ENCODE measurements around the gene RUSF1. TPM values are rescaled to one million over a fixed set of nuclear protein-coding genes. Genes with fewer than 3 reads are reported as not detected.

Gene RUSF1
- total RNA-seq, 1 donor from 2014 or later: 62.3 TPM

DNA sequence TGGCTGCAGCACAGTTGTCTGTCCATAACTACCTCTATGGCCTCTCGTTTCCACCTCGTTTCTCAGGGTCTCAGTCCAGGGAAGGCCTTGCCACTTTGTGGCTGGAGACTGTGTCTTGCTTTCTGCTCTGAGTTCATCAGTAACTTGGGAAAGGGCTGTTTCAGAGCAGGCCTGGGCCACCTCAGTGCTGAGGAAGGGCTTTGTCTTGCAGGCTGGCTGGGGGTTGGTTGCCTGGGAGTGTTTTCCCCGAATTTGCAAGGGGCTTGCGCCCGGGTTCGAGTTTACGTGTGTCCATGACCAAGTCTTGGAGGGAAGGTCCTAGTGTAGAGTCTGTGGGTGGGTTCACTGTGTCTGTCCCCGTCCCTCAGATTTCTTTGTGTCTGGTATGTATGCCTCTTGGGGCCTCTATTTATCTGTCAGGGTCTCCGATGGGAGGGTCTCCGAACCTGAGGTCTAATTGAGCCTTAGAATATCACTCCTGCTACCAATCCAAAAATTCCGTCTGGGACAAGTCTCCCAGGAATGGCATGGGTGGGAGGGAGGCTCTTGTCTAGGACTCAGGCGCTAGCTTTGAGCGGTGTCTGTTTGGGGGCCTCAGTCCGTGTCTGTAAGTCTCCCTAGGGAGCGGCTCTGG is 36.8 kb downstream of the RUSF1 start:
- DNase-seq (ENCODE audit: low read depth): no peak

DNA sequence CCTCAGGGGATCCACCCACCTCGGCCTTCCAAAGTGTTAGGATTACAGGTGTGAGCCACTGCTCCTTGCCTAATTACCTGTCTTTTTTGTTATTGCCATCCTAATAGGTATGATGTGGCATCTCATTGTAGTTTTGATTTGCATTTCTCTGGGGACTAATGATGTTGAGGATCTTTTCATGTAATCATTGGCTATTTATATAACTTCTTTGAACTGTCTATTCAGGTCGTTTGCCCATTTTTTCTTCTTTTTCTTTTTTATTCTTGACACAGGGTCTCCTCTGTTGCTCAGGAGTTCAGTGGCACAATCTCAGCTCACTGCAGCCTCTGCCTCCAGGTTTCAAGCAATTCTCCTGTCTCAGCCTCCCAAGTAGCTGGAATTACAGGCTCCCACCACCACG is 37.6 kb downstream of the RUSF1 start:
- DNase-seq (ENCODE audit: low read depth): no peak

DNA sequence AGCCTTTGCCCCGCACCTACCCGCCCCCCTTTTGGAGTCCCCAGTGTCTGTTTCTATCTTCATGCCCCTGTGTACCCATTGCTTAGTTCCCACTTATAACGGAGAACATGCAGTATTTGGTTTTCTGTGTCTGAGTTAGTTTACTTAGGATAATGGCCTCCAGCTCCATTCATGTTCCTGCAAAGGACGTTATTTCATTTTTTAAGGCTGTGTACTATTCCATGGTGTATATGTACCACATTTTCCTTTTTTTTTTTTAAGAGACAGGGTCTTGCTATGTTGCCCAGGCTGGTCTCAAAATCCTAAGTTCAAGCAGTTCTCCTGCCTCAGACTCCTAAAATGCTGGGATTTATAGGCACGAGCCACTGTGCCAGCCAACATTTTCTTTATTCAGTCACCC is 40.3 kb downstream of the RUSF1 start:
- no peak for DNase-seq (ENCODE audit: low read depth)

DNA sequence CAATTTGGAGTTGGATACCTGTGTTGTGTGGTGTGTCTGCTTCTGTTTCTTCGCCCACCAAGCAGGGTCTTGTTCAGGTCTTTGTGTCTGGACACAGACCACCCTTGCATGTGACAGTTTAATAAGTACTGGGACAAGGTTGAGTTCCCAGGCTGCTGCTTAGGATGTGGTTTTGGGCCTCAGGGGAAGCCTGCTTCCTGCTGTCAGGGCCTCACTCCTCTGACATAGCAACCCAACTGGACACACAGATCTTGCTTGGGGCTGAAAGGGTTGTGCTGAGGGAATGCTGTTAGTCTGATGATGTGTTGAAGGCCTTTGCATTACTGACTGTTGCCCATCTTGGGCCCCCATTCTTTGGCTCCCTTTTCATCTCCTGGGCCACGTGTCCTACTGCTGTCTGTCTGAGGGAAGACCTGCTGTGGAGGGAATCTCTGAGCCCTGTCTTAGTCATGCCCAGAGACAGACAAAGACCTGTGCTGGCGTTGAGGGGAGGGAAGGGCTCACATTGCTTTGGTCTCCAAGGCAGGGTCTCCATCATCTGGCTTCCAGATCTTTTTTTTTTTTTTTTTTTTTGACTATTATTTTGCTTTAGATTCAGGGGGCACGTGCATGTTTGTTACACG is 40.9 kb downstream of the RUSF1 start:
- DNase-seq (ENCODE audit: low read depth): no peak

DNA sequence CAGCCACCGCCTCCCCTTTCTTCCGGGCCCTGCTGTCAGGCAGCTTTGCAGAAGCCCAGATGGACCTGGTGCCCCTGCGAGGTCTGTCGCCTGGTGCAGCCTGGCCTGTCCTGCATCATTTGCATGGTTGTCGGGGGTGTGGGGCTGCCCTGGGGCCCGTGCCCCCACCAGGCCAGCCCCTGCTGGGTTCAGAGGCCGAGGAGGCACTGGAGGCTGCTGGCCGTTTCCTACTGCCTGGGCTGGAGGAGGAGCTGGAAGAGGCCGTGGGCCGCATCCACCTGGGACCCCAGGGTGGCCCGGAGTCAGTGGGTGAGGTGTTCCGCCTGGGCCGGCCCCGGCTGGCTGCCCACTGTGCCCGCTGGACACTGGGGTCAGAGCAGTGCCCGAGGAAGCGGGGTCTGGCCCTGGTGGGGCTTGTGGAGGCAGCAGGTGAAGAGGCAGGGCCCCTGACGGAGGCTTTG is 41.8 kb downstream of the RUSF1 start:
- DNase-seq (ENCODE audit: low read depth): no peak

DNA sequence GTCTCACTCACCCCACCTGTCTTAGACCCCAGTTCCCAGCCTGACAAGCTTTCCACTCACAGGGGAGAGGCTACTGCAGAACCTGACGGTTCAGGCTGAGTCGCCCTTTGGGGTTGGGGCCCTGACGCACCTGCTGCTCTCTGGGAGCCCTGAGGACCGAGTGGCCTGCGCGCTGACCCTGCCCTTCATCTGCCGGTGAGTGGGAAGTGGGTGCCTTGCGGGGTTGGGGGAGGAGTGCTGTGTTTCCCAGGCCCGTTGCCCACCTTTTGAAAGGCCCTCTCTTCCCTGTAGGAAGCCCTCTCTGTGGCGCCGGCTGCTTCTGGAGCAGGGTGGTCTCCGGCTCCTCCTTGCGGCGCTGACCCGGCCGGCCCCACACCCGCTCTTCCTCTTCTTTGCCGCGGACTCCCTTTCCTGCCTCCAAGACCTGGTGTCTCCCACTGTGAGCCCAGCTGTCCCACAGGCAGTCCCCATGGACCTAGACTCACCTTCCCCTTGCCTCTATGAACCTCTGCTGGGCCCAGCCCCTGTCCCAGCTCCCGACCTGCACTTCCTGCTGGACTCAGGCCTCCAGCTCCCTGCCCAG is 42.3 kb downstream of the RUSF1 start:
- no peak for DNase-seq (ENCODE audit: low read depth)

DNA sequence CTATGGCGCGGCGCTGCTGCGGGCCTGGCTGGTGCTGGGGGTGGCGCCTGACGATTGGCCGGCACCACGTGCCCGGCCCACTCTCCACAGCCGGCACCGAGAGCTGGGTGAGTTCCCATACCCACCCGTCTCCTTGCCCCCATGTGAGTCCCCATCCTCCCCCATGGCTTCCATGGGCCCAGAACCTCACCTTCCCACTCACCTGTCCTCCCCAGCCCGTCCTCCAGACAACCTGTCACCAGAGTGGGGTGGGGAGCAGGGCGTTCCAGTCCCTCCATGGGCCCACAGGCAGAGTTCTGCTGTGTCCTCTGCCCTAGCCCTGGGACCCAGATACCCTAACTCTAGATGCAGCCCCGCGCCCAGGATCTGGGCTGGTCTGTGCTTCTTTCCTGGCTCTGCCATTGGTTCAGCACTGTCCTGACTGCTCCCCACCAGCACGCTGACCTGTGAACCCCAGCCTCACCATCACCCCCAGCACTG is 43.4 kb downstream of the RUSF1 start:
- no peak for DNase-seq (ENCODE audit: low read depth)

DNA sequence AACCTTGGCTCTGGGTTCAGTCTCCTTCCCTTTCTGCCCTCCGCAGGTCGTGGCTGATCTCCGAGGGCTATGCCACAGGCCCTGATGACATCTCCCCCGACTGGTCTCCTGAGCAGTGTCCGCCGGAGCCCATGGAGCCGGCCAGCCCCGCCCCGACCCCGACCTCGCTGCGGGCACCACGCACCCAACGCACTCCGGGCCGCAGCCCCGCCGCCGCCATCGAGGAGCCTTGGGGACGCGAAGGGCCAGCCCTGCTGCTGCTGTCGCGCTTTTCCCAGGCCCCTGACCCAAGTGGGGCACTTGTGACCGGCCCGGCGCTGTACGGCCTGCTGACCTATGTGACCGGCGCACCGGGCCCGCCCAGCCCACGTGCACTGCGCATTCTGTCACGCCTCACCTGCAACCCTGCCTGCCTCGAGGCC is 43.8 kb downstream of the RUSF1 start:
- no peak for DNase-seq (ENCODE audit: low read depth)

DNA sequence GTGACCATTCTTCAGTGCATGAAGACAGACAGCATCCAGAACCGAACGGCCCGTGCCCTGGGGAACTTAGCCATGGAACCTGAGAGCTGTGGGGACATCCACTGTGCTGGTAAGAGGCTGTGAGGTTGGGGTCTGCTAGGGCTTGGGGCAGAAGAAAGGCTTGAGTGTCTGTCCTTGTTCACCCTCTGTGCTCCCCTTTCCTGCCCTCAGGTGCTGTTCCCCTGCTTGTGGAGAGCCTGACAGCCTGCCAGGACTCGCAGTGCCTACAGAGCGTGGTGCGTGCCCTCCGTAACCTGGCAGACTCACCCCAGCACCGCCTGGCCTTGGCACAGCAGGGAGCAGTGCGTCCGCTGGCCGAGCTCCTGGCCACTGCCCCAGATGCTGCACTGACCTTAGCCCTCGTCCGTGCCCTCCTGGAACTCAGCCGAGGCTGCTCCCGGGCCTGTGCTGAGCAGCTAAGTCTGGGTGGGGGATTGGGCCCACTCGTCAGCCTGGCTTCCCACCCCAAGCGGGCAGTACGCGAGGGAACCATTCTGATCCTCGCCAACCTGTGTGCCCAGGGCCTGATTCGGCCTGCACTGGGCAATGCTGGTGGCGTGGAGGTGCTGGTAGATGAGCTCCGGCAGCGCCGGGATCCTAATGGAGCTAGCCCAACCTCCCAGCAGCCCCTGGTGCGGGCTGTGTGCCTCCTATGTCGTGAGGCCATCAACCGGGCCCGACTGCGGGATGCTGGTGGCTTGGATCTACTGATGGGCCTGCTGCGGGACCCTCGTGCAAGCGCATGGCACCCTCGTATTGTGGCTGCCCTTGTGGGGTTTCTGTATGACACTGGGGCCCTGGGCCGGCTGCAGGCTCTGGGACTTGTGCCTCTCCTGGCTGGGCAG is 46.0 kb downstream of the RUSF1 start:
- DNase-seq (ENCODE audit: low read depth): no peak

DNA sequence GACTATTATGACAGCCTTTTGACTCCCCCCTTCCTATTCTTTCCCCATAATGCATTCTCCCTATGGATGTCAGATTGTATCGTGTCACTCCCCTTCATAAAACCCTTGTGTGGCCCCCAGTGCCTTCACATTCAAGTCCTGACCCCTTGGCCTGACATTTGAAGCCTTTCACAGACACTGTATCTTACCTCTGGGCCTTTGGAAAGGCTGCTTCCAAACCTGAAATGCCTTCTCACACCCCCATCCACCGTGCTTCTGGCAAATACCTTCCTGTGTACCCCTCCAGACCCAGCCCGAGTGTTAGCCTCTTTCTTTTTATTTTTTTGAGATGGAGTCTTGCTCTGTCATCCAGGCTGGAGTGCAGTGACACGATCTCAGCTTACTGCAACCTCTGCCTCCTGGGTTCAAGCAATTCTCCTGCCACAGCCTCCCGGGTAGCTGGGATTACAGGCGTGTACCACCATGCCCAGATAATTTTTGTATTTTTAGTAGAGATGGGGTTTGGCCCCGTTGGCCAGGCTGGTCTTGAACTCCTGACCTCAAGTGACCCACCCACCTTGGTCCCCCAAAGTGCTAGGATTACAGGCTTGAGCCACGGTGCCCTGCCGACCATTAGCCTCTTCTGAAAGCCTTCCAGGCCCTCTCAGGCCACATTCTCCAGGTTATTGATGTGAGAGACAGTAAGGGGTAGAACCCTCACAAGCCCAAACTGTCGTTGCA is 46.8 kb downstream of the RUSF1 start:
- DNase-seq (ENCODE audit: low read depth): no peak

DNA sequence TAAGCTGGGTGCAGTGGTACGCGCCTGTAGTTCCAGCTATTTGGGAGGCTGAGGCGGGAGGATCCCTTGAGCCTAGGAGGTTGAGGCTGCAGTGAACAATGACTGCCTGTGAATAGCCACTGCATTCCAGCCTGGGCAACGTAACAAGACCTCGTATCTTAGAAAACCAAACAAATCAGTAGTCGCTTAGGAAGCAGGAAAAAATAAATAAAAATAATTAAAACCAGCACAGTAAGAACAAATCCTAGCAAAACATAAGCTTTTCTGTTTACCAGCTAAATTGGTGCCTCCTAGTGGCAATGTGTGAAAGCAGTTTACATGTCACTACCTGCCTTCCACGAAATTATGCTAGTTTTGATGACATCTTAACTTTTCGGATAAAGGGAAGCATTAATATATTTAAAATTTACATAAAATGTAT is 47.6 kb downstream of the RUSF1 start:
- DNase-seq (ENCODE audit: low read depth): peak; percentile 62

DNA sequence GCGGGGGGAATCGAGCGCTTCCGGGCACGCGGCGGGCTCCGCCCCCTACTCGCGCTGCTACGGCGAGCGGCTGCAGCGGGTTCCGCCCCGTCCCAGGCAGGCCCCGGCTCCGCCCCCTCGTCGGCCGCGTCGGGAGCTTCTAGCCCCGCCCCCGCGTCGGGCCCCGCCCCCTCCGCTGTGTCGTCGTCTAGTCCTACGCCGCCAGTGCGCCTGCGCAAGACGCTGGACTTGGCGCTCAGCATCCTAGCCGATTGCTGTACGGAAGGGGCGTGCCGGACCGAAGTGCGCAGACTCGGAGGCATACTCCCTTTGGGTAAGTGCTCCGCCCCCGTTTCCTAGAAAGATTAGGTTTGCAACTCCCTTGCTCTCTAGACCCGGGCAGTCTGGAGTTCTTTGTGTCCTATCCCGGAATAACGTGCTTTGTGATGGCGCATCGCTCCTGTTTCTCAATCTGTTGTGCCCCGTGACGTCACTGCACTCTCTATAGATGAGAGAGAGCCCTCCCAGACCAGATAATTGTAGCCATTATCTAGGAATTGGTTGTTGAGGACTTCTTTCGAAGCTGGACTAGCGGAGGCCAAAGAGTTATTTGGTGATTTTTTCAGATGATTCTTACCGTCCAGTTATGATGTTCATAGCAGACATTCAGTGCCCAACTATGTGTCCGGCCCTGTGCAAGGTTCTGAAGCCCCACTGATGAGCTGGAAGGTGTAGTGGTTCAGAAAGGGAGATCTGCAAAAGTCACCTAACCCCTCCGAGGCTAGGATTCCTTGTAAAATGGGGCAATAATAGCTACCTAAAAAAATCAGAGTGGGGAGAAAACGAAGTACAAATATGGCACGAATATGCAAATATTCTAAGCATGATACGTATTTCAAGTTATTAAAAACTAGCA is 48.3 kb downstream of the RUSF1 start:
- peak; percentile 97 for DNase-seq (ENCODE audit: low read depth)

DNA sequence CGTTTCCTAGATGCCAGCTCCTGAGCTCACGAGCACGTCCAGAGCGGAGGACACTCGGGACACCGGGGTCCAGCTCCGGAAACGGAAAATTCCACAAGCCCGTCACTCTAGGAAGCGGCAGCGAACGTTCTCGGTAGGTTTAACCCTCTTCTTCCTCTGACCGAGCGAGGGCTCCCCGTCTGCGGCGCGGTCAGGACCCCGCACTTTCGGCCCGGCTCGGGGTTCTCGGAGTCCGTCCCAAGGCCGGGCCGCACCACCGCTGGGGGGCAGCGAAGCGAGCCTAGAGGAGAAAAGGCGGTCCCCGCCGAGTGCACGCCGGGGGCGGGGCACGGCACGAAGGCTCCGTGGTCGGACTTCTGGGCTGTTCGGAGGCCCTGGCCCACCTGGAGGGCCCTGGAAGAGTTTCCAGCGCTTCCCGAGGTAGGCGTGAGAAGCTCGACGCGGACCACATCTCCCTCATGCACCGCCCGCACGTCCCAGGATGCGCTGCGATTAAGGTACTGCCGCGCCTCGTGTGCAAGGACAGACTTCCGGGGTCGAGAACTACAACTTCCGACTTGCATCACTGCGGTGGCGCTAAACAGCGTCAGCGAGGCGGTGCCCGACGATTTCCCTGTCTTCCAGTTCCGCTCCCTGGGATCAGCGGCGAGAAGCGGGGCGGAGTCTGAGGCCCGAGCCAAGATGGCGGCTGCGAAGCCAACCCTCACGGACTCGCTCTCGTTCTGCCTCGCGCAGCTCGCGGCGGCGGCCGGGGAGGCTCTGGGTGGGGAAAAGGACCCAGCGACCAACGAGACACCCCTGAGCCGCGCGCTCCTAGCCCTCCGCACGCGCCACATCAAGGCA is 49.1 kb downstream of the RUSF1 start, which contains the start of gene ARMC5:
ARMC5 (plus strand) TSS at position 658 of the 843 bp plus-strand sequence; CDS start at position 682, 24 bp downstream.
- DNase-seq (ENCODE audit: low read depth): peak; percentile 96

DNA sequence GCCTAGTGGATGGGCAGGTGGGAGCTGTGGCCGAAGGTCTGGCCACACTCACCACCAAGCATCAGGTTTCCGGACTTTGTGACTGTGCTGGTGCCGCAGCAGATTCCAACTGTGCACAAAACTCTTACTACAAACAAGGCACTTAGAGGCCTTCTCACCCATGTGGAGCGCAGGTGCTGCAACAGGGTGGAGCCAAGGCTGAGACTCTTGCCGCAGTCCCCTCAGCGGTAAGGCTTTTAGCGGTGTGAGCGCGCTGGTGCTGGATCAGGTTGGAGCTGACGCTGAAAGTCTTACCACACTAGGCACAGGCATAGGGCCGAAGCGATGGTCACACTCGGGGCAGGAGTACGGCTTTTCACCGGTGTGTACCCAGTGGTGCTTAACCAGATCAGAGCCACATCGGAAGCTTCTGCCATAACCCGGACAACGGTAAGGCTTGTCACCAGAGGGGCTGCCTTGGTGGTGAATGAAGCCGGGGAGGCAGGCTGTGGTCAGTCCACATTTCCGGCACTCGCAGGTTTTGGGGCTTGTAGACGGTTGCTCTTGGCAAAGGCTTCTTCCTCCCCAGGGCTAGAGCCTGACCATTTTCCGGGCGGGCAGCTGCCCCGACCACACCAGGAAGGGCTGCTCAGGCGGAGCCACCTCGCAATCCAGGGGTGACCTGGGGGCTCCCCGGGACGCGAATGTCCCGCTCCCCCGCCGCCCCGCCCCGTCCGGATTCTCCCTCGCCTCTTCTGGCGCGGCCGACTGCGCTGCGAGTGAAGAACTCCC is 49.9 kb downstream of the RUSF1 start:
- peak; percentile 51 for DNase-seq (ENCODE audit: low read depth)

DNA sequence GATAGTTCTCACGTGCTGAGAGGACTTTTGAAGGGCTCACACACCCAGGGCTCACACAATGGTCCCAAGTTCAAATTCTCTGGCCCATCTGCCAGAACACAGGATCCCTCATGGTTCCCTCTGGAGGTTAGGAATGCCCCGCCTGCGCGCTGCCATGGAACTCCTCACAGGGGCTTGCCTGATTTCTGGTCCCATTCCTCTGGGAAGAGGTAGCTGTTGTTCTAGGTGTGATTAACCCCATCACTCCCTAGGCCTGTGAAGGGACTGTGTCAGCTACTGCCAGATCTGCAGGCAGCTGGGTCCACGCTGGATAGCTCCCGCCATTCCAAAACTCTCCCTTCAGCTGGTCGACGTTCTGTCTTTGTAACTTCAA is 51.2 kb downstream of the RUSF1 start:
- no peak for DNase-seq (ENCODE audit: low read depth)

DNA sequence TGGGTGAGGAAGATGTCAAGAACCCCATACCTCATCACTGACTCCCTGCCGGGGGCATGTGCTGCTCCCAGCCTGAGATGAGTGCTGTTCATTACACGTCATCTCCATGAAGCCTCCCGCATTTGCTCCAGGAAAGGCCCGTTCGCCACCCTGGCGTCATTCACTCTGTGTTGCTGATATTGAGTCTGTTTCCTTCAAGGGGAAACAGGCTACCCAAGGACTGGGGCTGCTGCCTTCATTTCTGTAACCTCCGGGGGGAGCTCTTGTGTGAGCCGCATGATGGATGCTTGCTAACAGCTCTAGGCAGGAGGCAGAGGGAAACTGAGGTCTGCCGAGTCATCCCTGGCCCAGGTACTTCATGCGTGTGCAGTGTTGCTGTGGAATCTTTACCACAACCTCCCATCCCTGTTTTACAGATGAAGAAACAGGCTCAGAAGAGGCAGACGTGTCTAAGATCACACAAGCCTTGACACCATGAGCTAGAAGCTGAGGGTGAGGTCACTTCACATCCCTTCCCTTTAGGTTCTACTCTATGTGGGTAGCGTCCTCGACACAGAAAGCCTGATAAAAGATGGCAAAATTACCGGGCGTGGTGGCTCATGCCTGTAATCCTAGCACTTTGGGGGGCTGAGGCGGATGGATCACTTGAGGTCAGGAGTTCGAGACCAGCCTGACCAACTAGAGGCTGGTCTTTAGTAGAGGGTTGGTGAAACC is 52.4 kb downstream of the RUSF1 start:
- DNase-seq (ENCODE audit: low read depth): no peak

DNA sequence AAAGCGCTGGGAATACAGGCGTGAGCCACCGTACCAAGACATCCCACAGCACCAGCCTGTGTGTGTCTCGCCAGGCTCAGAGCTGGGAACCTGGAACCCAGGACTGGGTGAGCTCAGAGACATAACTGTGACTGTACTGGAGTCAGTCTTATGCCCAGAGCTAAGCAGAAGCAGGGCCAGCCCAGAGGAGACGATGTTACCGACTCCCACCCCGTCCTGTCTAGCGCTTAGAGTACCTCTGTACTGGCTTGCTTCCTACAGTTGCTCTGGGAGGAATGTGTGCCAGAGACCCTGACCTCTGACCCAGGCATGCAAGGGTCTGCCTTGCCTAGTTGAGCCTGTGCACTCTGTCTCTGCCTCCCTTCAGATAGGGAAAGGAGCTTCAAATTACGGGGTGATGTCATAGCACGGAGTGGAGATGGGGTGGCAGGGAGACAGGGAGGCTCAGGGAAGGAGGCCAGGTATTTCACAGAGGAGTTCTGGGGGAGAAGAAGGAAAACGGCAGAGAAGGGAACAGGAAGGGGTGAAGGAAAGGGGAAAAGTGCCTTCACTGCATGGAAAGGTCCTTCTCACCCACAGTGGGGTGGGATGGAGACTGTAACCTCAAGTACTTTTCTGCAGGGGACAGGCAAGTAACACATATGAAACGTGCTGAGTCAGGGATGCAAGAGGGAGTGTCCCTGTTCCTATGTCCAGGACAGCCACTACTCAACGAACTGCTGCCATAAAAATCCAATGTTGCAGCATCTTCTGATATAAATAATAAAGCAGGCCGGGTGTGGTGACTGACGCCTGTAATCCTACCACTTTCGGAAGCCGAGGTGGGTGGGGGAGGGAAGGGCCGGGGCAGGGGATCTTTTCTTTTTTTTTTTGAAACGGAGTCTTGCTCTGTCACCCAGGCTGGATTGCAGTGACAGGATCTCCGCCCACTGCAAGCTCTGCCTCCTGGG is 54.7 kb downstream of the RUSF1 start:
- no peak for DNase-seq (ENCODE audit: low read depth)

Data from renal cortical epithelial cell (primary cell).